ENCODE results near the gene SPECC1L.
"Not testable (repeated sequence)": the region's sequence is repeated elsewhere in the genome, so short reads cannot be mapped to it uniquely, and the experiment has no call there.

Gene SPECC1L

GRCh38 chr22:24270556-24271385 is at the start of gene SPECC1L:
SPECC1L (plus strand) TSS chr22:24270831; CDS start chr22:24302232, 31,401 bp downstream.
- peak; percentile 91 for DNase-seq

- DNase-seq, result no peak
Measured at GRCh38 chr22:24224468-24224867, 46.2 kb upstream of the SPECC1L start.

GRCh38 chr22:24225044-24225601 is 45.5 kb upstream of the SPECC1L start:
- DNase-seq, result no peak

GRCh38 chr22:24225951-24226350 is 44.7 kb upstream of the SPECC1L start:
- DNase-seq, result no peak

GRCh38 chr22:24230911-24231656 is 39.5 kb upstream of the SPECC1L start:
- peak; percentile 64 for DNase-seq

GRCh38 chr22:24231706-24232105 is 38.9 kb upstream of the SPECC1L start:
- no peak for DNase-seq

- no peak for DNase-seq
Measured at GRCh38 chr22:24232124-24232523, 38.5 kb upstream of the SPECC1L start.

- DNase-seq, result no peak
Measured at GRCh38 chr22:24232725-24233124, 37.9 kb upstream of the SPECC1L start.

- DNase-seq, result no peak
Measured at GRCh38 chr22:24233235-24233634, 37.4 kb upstream of the SPECC1L start.

- DNase-seq, result no peak
Measured at GRCh38 chr22:24233816-24234215, 36.8 kb upstream of the SPECC1L start.

- DNase-seq, result no peak
Measured at GRCh38 chr22:24235315-24235714, 35.3 kb upstream of the SPECC1L start.

GRCh38 chr22:24236656-24237055 is 34.0 kb upstream of the SPECC1L start:
- DNase-seq, result no peak

GRCh38 chr22:24238101-24238694 is 32.4 kb upstream of the SPECC1L start:
- not testable (repeated sequence) for DNase-seq

- DNase-seq, result no peak
Measured at GRCh38 chr22:24240381-24240780, 30.2 kb upstream of the SPECC1L start.

GRCh38 chr22:24240985-24241692 is 29.5 kb upstream of the SPECC1L start:
- DNase-seq, result not testable (repeated sequence)

- DNase-seq, result not testable (repeated sequence)
Measured at GRCh38 chr22:24243417-24243816, 27.2 kb upstream of the SPECC1L start.

GRCh38 chr22:24244144-24244787 is 26.4 kb upstream of the SPECC1L start:
- no peak for DNase-seq

GRCh38 chr22:24245030-24245431 is 25.6 kb upstream of the SPECC1L start, which contains the start of gene GGT5:
GGT5 (minus strand) TSS chr22:24245082; CDS start chr22:24244725, 357 bp downstream.
- not testable (repeated sequence) for DNase-seq

GRCh38 chr22:24245584-24246561 is 24.8 kb upstream of the SPECC1L start:
- DNase-seq, result not testable (repeated sequence)

GRCh38 chr22:24247011-24247507 is 23.6 kb upstream of the SPECC1L start:
- no peak for DNase-seq
